OCI-LY3 (cell line): ENCODE results near the gene IL33.
"Not testable (repeated sequence)": the region's sequence is repeated elsewhere in the genome, so short reads cannot be mapped to it uniquely, and the experiment has no call there.

Experiments used
- H2AFZ ChIP-seq: fragments of 200-600, 300-600 bp; shearing (Covaris generic); 2 replicates; pipeline ENCODE4 v1.6.0; 2014; ENCODE audit warnings: antibody characterized with exemption, low read depth, low read length
- H3K27ac ChIP-seq: fragments of 200-600, 300-600 bp; sonication (generic); 2 replicates; pipeline ENCODE4 v1.5.1; 2014; ENCODE audit warnings: mild to moderate bottlenecking, low read length, moderate library complexity, mixed read lengths
- H3K27me3 ChIP-seq: fragments of 200-600, 300-600 bp; sonication (generic); 2 replicates; pipeline ENCODE4 v1.6.1; 2014; ENCODE audit warnings: low read depth, low read length, mixed read lengths
- H3K36me3 ChIP-seq: fragments of 200-600, 300-600 bp; sonication (generic); replicated peaks from 2 replicates; pipeline ENCODE3; 2014; ENCODE audit warnings: low read depth, low read length, mixed read lengths
- H3K4me1 ChIP-seq: fragments of 300-600, 200-600 bp; sonication (generic); 2 replicates; pipeline ENCODE4 v1.6.1; 2014; ENCODE audit warnings: low read length, mixed read lengths
- H3K4me2 ChIP-seq: fragments of 200-600, 300-600 bp; sonication (generic); 2 replicates; pipeline ENCODE4 v1.6.1; 2014; ENCODE audit warnings: low read length, mixed read lengths
- H3K4me3 ChIP-seq: fragments of 300-600, 200-600 bp; sonication (generic); 2 replicates; pipeline ENCODE4 v1.5.1; 2014; ENCODE audit warnings: antibody characterized with exemption, mild to moderate bottlenecking, low read length, moderate library complexity
- H3K79me2 ChIP-seq: fragments of 300-600, 200-600 bp; shearing (Covaris generic); 2 replicates; pipeline ENCODE4 v1.6.1; 2014; ENCODE audit warnings: mild to moderate bottlenecking, low read length, mixed read lengths
- H3K9ac ChIP-seq: fragments of 300-600, 200-600 bp; shearing (Covaris generic); 2 replicates; pipeline ENCODE4 v1.6.0; 2014; ENCODE audit warnings: mild to moderate bottlenecking, low read length, moderate library complexity
- H3K9me3 ChIP-seq: fragments of 200-600, 300-600 bp; shearing (Covaris generic); 2 replicates; pipeline ENCODE4 v1.6.1; 2014; ENCODE audit warnings: low read length, mixed read lengths; ENCODE audit not compliant: insufficient read depth
- H4K20me1 ChIP-seq: fragments of 200-600, 300-600 bp; sonication (generic); 2 replicates; pipeline ENCODE4 v1.6.1; 2016; ENCODE audit warnings: low read length, mixed read lengths; ENCODE audit not compliant: insufficient read depth
- CTCF ChIP-seq: fragments of 200-600, 300-600 bp; sonication (generic); IDR thresholded peaks from 2 replicates; pipeline ENCODE4 v1.5.1; 2014; ENCODE audit warnings: antibody characterized with exemption, low read length, low read depth
- EZH2phosphoT487 ChIP-seq: fragments of 200-600 bp; shearing (Covaris generic); IDR thresholded peaks from 2 replicates; pipeline ENCODE4 v1.6.1; 2018; ENCODE audit warnings: antibody characterized with exemption, mixed run types, low read depth

The IL33 gene, protein sequence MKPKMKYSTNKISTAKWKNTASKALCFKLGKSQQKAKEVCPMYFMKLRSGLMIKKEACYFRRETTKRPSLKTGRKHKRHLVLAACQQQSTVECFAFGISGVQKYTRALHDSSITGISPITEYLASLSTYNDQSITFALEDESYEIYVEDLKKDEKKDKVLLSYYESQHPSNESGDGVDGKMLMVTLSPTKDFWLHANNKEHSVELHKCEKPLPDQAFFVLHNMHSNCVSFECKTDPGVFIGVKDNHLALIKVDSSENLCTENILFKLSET

DNA sequence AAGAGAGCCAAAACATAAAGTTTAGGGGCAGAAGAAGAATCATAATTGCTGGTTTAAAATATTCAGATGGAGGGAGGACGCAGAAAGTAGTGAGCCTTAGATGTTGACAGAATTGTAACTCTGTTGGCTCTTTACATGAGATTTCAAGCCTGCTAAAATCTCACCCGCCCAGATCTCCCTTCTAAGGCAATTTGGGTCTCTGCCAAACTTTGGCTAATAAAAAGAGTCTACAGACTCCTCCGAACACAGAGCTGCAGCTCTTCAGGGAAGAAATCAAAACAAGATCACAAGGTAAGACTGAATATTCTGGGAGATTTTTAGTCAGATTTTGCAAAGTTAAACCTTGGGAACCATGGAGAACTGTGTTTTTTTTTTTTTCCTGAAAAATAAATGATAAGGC is at the start of gene IL33:
TSS of gene IL33 (plus strand) at position 246 of the 400 bp plus-strand sequence. CDS start 25,888 bp downstream, outside the sequence.
- TF ChIP-seq EZH2phosphoT487 (no peak), CTCF (no peak)
- no peak within 1 kb of the TSS for H3K9ac ChIP-seq

DNA sequence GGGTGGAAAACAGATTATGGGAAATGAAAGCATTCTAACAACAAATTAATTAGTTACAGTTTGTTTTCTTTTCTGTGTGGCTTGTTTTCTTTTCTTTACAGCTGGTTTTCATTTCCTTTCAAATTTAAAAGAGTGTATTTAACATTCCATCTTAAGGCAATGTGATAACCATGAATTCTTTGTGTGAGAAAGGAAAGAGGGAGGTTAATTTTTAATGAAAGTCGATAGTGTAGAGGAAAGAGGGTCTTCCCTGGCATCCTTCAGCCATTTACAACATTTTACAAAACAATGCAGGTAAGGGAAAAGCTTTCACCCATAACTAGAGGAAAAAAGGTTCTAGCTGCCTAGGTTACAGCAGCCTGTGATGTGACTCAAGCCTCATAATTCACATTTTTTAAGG is 43.9 kb upstream of the IL33 start:
- peaks cover 16% of the 10 kb centered on the region; the same call in 1 of the 2 replicates for H3K9me3 ChIP-seq
- H3K9ac ChIP-seq, result no peak overlapping the region
- no peak overlapping the region for H2AFZ ChIP-seq
- H3K79me2 ChIP-seq, result no peaks in the 10 kb centered on the region
- H4K20me1 ChIP-seq, result no peaks in the 10 kb centered on the region
- no peak overlapping the region for H3K27ac ChIP-seq
- no peak overlapping the region for H3K4me3 ChIP-seq
- no peaks in the 10 kb centered on the region for H3K4me1 ChIP-seq
- no peak overlapping the region for H3K4me2 ChIP-seq
- no peaks in the 10 kb centered on the region for H3K36me3 ChIP-seq
- H3K27me3 ChIP-seq, result no peaks in the 10 kb centered on the region
- TF ChIP-seq CTCF (no peak), EZH2phosphoT487 (no peak)

More for the DNA sequence above, at the start of gene IL33:
- Histone ChIP-seq H3K4me3 (no peak within 1 kb of the TSS), H3K79me2 (no peaks in the 10 kb centered on the region), H4K20me1 (no peaks in the 10 kb centered on the region), H3K4me1 (no peaks in the 10 kb centered on the region), H3K27me3 (peaks cover 11% of the 10 kb centered on the region; the same call in 1 of the 2 replicates), H3K36me3 (no peaks in the 10 kb centered on the region), H3K9me3 (0 out of 2 replicates have a peak, but pooled peaks cover under 1% of the 10 kb centered on the region), H3K27ac (no peak within 1 kb of the TSS), H2AFZ (no peak within 1 kb of the TSS), H3K4me2 (no peak within 1 kb of the TSS)

- H3K4me1 ChIP-seq, result no peaks in the 10 kb centered on the region
- TF ChIP-seq CTCF, result no peak
- no peak for TF ChIP-seq EZH2phosphoT487
- H3K27ac ChIP-seq, result no peak overlapping the region
- no peaks in the 10 kb centered on the region for H4K20me1 ChIP-seq
- H3K4me2 ChIP-seq, result no peak overlapping the region
- no peak overlapping the region for H3K9ac ChIP-seq
- H3K36me3 ChIP-seq, result no peaks in the 10 kb centered on the region
- H2AFZ ChIP-seq, result no peak overlapping the region
- peaks cover 16% of the 10 kb centered on the region; the same call in 1 of the 2 replicates for H3K9me3 ChIP-seq
- no peaks in the 10 kb centered on the region for H3K27me3 ChIP-seq
- no peak overlapping the region for H3K4me3 ChIP-seq
- H3K79me2 ChIP-seq, result no peaks in the 10 kb centered on the region
Measured at GRCh38 chr9:6173914-6174313, 41.7 kb upstream of the IL33 start.

- H3K27me3 ChIP-seq, H2AFZ ChIP-seq, H3K9ac ChIP-seq, H4K20me1 ChIP-seq, H3K79me2 ChIP-seq, H3K36me3 ChIP-seq, H3K9me3 ChIP-seq, H3K4me3 ChIP-seq, H3K27ac ChIP-seq, H3K4me2 ChIP-seq: not testable (repeated sequence)
- peaks cover 29% of the 10 kb centered on the region for H3K4me1 ChIP-seq
Measured at GRCh38 chr9:6182549-6183226, 32.9 kb upstream of the IL33 start.
